Fibroblast of lung (primary cell): ENCODE results near the gene SOX11. TPM values are rescaled to one million over a fixed set of nuclear protein-coding genes. Genes with fewer than 3 reads are reported as not detected.

Source experiments
- DNase-seq, 2 donors: peaks; one replicate each; pipeline versions ENCODE4 v3.0.0 to v3.0.0-alpha.2; 2010; ENCODE audit warnings: low read depth in 2 of 2
- H2AFZ ChIP-seq: 2 replicates; pipeline ENCODE4 v1.5.1; 2012; ENCODE audit warnings: low read length, control low read depth, inconsistent platforms
- H3K27ac ChIP-seq: 2 replicates; pipeline ENCODE4 v1.5.1; 2011; ENCODE audit warnings: low read length, control low read depth; ENCODE audit not compliant: insufficient read depth
- H3K27me3 ChIP-seq: 2 replicates; pipeline ENCODE4 v1.5.1; 2011; ENCODE audit warnings: mild to moderate bottlenecking, low read length; ENCODE audit not compliant: control insufficient read depth, insufficient read depth
- H3K36me3 ChIP-seq: 2 replicates; pipeline ENCODE4 v1.5.1; 2011; ENCODE audit warnings: low read length; ENCODE audit not compliant: control insufficient read depth, insufficient read depth
- H3K4me1 ChIP-seq: 2 replicates; pipeline ENCODE4 v1.5.1; 2011; ENCODE audit warnings: low read length; ENCODE audit not compliant: control insufficient read depth, insufficient read depth; ENCODE audit errors: extremely low read depth
- H3K4me2 ChIP-seq: 2 replicates; pipeline ENCODE4 v1.5.1; 2011; ENCODE audit warnings: low read length, control low read depth; ENCODE audit not compliant: insufficient read depth; ENCODE audit errors: extremely low read depth
- H3K4me3 ChIP-seq, 4 experiments: fragments of 200-600 bp in 1 of 4; sonication (generic) in 1 of 4; replicated peaks in 1 of 4; 2 replicates each; pipeline ENCODE4 v1.5.1; 2011 to 2016; ENCODE audit warnings: low read length in 4 of 4, low read depth in 3 of 4, mild to moderate bottlenecking in 3 of 4, control low read depth in 2 of 4, inconsistent platforms in 1 of 4, mixed read lengths in 1 of 4; ENCODE audit not compliant: insufficient read depth in 1 of 4; ENCODE audit errors: control extremely low read depth in 1 of 4
- H3K79me2 ChIP-seq: 2 replicates; pipeline ENCODE4 v1.5.1; 2012; ENCODE audit warnings: mild to moderate bottlenecking, low read length, inconsistent platforms; ENCODE audit not compliant: control insufficient read depth, insufficient read depth
- H3K9ac ChIP-seq: 2 replicates; pipeline ENCODE4 v1.5.1; 2011; ENCODE audit warnings: mild to moderate bottlenecking, low read length, control low read depth; ENCODE audit not compliant: insufficient read depth
- H3K9me3 ChIP-seq: 2 replicates; pipeline ENCODE4 v1.5.1; 2012; ENCODE audit warnings: low read depth, low read length; ENCODE audit not compliant: control insufficient read depth, insufficient read depth
- H4K20me1 ChIP-seq: 2 replicates; pipeline ENCODE4 v1.5.1; 2011; ENCODE audit warnings: low read length; ENCODE audit not compliant: control insufficient read depth, insufficient read depth; ENCODE audit errors: extremely low read depth
- CTCF ChIP-seq, 2 donors: IDR thresholded peaks in 1 of 2; conservative IDR thresholded peaks in 1 of 2; 1 replicate in 1 of 2; 2 replicates in 1 of 2; pipeline ENCODE4 v1.5.1; 2011 to 2012; ENCODE audit warnings: low read length in 2 of 2, control low read depth in 1 of 2, inconsistent platforms in 1 of 2, low read depth in 1 of 2, mild to moderate bottlenecking in 1 of 2
- EZH2 ChIP-seq: IDR thresholded peaks from 2 replicates; pipeline ENCODE4 v1.5.1; 2012; ENCODE audit warnings: low read length, control low read depth, mild to moderate bottlenecking; ENCODE audit errors: missing control alignments
- polyA plus RNA-seq, 2 donors: library from polyadenylated mRNA; depleted of rRNA in 1 of 2; stranded (reverse) in 1 of 2; unstranded in 1 of 2; fragments of >200 nt; gene quantifications; 2 replicates each; pipeline ENCODE4 v1.2.1, GENCODE V29; 2011 to 2012; ENCODE audit warnings: missing spikeins in 1 of 2
- total RNA-seq: library from RNA; depleted of rRNA; stranded (reverse); fragments of >200 nt; gene quantifications from 2 replicates; pipeline ENCODE4 v1.2.1, GENCODE V29; 2014

The SOX11 gene
- total and polyA plus RNA-seq, 2 donors (not counting 1 experiment from before 2014, with no cell fraction given): 0.99 to 1.2 TPM

GRCh38 chr2:5689750-5690149 is 2.4 kb upstream of the SOX11 start:
- no peak for DNase-seq
- Histone ChIP-seq H3K4me3 (peak overlapping the region in 1 of 4 experiments; percentile 71), H4K20me1 (no peaks in the 10 kb centered on the region), H3K27me3 (peaks cover 2% of the 10 kb centered on the region), H3K79me2 (peaks cover 20% of the 10 kb centered on the region), H3K4me1 (no peaks in the 10 kb centered on the region), H3K36me3 (no peaks in the 10 kb centered on the region), H3K9ac (no peak overlapping the region), H2AFZ (no peak overlapping the region), H3K4me2 (no peak overlapping the region), H3K9me3 (no peaks in the 10 kb centered on the region), H3K27ac (no peak overlapping the region)
- TF ChIP-seq CTCF (conservative IDR thresholded peaks at IDR 0.05 in 1 of 2, IDR thresholded peaks at IDR 0.05 in 1 of 2; ENCODE audit: low read depth in 1 of 2, low read length in 2 of 2) (no peak), EZH2 (no peak)

DNA sequence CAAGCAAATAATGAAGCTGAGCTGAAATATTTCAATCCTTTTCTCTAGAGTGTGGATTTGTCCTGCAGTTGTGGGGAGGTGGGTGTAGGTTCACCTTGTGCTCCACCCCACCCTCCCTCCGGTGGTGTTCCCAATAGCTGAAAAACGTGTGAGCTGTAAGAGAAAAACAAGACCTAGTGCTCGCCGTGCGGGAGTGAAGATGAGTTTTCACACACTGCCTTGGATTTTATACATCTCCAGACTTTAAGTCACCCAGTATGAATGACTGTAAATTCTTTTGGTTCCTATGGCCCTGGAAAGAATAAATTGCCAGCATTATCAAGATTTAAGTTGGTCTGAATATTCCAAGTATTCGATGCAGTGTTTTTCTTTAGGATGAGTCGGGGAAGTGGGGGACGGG is 1.9 kb upstream of the SOX11 start:
- Histone ChIP-seq H3K36me3 (no peaks in the 10 kb centered on the region), H3K9me3 (no peaks in the 10 kb centered on the region), H3K4me2 (no peak overlapping the region), H3K27me3 (peaks cover 2% of the 10 kb centered on the region), H4K20me1 (no peaks in the 10 kb centered on the region), H3K4me1 (no peaks in the 10 kb centered on the region), H2AFZ (no peak overlapping the region), H3K4me3 (peak overlapping the region in 1 of 4 experiments; percentile 71), H3K9ac (no peak overlapping the region), H3K79me2 (peaks cover 25% of the 10 kb centered on the region), H3K27ac (no peak overlapping the region)
- TF ChIP-seq EZH2: no peak
- TF ChIP-seq CTCF (conservative IDR thresholded peaks at IDR 0.05 in 1 of 2, IDR thresholded peaks at IDR 0.05 in 1 of 2; ENCODE audit: low read depth in 1 of 2, low read length in 2 of 2): no peak
- peak; percentile 20 to 46 for DNase-seq

GRCh38 chr2:5690718-5691220 is 1.4 kb upstream of the SOX11 start:
- Histone ChIP-seq H2AFZ (peak overlapping the region; percentile 11), H3K27ac (no peak overlapping the region)

More at GRCh38 chr2:5690718-5691220, 1.4 kb upstream of the SOX11 start:
- H3K36me3 ChIP-seq: no peaks in the 10 kb centered on the region
- no peaks in the 10 kb centered on the region for H3K9me3 ChIP-seq
- H3K4me3 ChIP-seq: peak overlapping the region; percentile 31 to 71 (median 36)
- H3K79me2 ChIP-seq: peaks cover 27% of the 10 kb centered on the region
- no peak for TF ChIP-seq EZH2
- no peak for TF ChIP-seq CTCF (conservative IDR thresholded peaks at IDR 0.05 in 1 of 2, IDR thresholded peaks at IDR 0.05 in 1 of 2; ENCODE audit: low read depth in 1 of 2, low read length in 2 of 2)
- H3K4me2 ChIP-seq: peak overlapping the region; percentile 35
- no peaks in the 10 kb centered on the region for H3K4me1 ChIP-seq
- peaks cover 2% of the 10 kb centered on the region for H3K27me3 ChIP-seq
- H4K20me1 ChIP-seq: no peaks in the 10 kb centered on the region
- peak; percentile 17 to 25 for DNase-seq
- no peak overlapping the region for H3K9ac ChIP-seq
